MM.1S (cell line): ENCODE data around the gene BIRC6.

ENCODE experiments used
- EZH2 ChIP-seq: fragments of 300-600 bp; sonication (generic); optimal IDR thresholded peaks from 2 replicates; pipeline ENCODE3; 2017; ENCODE audit warnings: low read depth, mild to moderate bottlenecking, antibody characterized with exemption, low read length, mixed read lengths
- EZH2phosphoT487 ChIP-seq: fragments of 300-600 bp; sonication (generic); IDR thresholded peaks from 2 replicates; pipeline ENCODE4 v1.6.1; 2018; ENCODE audit warnings: antibody characterized with exemption, low read length
- TF ChIP-seq, protein P1 (sequence below): fragments of 300-600 bp; sonication (generic); IDR thresholded peaks from 2 replicates; pipeline ENCODE4 v1.5.1; 2016; ENCODE audit warnings: antibody characterized with exemption, low read length, mixed read lengths

DNA sequence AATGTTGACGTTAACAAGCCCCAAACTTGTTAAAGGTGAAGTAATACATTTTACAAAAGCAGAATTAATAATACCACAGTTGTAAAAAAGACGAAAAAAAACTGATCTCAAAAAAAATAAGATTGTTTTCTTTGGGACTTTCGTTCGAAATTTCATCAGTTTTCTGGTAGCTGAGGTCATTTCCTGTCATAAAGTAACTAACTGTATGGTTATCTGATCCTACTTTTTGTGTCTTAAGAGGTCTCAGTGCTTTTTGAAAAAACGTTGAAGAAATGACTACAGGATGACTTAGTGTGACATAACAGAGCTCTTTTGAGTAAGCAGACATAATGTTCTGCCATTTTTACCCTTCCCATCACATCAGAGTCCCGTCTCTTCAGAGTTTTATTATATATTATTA, 79.3 kb downstream of the BIRC6 start:
- TF ChIP-seq, protein P1, sequence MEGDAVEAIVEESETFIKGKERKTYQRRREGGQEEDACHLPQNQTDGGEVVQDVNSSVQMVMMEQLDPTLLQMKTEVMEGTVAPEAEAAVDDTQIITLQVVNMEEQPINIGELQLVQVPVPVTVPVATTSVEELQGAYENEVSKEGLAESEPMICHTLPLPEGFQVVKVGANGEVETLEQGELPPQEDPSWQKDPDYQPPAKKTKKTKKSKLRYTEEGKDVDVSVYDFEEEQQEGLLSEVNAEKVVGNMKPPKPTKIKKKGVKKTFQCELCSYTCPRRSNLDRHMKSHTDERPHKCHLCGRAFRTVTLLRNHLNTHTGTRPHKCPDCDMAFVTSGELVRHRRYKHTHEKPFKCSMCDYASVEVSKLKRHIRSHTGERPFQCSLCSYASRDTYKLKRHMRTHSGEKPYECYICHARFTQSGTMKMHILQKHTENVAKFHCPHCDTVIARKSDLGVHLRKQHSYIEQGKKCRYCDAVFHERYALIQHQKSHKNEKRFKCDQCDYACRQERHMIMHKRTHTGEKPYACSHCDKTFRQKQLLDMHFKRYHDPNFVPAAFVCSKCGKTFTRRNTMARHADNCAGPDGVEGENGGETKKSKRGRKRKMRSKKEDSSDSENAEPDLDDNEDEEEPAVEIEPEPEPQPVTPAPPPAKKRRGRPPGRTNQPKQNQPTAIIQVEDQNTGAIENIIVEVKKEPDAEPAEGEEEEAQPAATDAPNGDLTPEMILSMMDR, result no peak
- TF ChIP-seq EZH2 (no peak), EZH2phosphoT487 (no peak)
